Testis (tissue), 2 donors: ENCODE results near the gene ANKRD7.

Source experiments
- CTCF ChIP-seq, 3 experiments: fragments of 450-650 bp in 2 of 3; fragments of 200-600 bp in 1 of 3; sonication (generic) in 1 of 3; IDR thresholded peaks; one replicate each; pipeline ENCODE4 v1.5.1; 2016 to 2019; ENCODE audit warnings: antibody characterized with exemption in 3 of 3, mild to moderate bottlenecking in 2 of 3, moderate library complexity in 1 of 3
- POLR2A ChIP-seq: fragments of 450-650 bp; IDR thresholded peaks from one replicate; pipeline ENCODE4 v1.6.1; 2017; ENCODE audit warnings: antibody characterized with exemption, mild to moderate bottlenecking, moderate library complexity

- no peak for TF ChIP-seq CTCF (IDR thresholded peaks at IDR 0.05)
- no peak for TF ChIP-seq POLR2A
Observed at GRCh38 chr7:118214833-118215182, 9.7 kb upstream of the ANKRD7 start.
